IMR-90 (cell line): ENCODE results near the gene DUSP14. TPM values are rescaled to one million over a fixed set of nuclear protein-coding genes. Genes with fewer than 3 reads are reported as not detected.

Source experiments
- ATAC-seq: fragments of 200-7000 bp; cut with Tn5 transposase; 2 replicates; pipeline ENCODE4 v1.9.1; 2020; ENCODE audit warnings: low read depth, mild to moderate bottlenecking, moderate library complexity
- BruUV-seq: library from RNA; stranded (reverse); fragments of 400-500 nt; replicated peaks from 2 replicates; lab custom pipeline; 2021; lab: Mats Ljungman, UMichigan
- CTCF ChIA-PET: fragments of 300-600 bp; formaldehyde crosslinking; extraction: SDS; loops from one replicate; lab custom pipeline; 2021; ENCODE audit warnings: antibody characterized with exemption; lab: Yijun Ruan, JAX
- POLR2A ChIA-PET: fragments of 300-600 bp; sonication (Branson Sonifier 250); formaldehyde crosslinking; loops from one replicate; lab custom pipeline; 2022; ENCODE audit warnings: antibody characterized with exemption; ENCODE audit not compliant: unreplicated experiment; lab: Charles Lee
- DNase-seq: peaks from one replicate; pipeline ENCODE4 v3.0.0; 2013
- H2AFZ ChIP-seq: replicated peaks from 2 replicates; pipeline ENCODE3; 2013; ENCODE audit warnings: low read length, mild to moderate bottlenecking; ENCODE audit not compliant: poor library complexity
- H2AK5ac ChIP-seq: 2 replicates; pipeline ENCODE4 v1.6.1; 2013; ENCODE audit warnings: low read depth, low read length, inconsistent platforms
- H2AK9ac ChIP-seq: replicated peaks from 2 replicates; pipeline ENCODE3; 2013; ENCODE audit warnings: mild to moderate bottlenecking, low read depth, low read length, moderate library complexity; ENCODE audit not compliant: poor library complexity
- H2BK120ac ChIP-seq: 2 replicates; pipeline ENCODE4 v1.6.1; 2013; ENCODE audit warnings: low read depth, low read length, inconsistent platforms
- H2BK15ac ChIP-seq: 3 replicates; pipeline ENCODE4 v1.6.1; 2013; ENCODE audit warnings: low read depth, low read length, inconsistent platforms
- H2BK20ac ChIP-seq: 2 replicates; pipeline ENCODE4 v1.6.1; 2013; ENCODE audit warnings: low read depth, mild to moderate bottlenecking, inconsistent platforms, low read length, moderate library complexity
- H2BK5ac ChIP-seq: 2 replicates; pipeline ENCODE4 v1.6.1; 2013; ENCODE audit warnings: mild to moderate bottlenecking, low read depth, low read length, inconsistent platforms; ENCODE audit not compliant: poor library complexity, severe bottlenecking
- H3K14ac ChIP-seq: replicated peaks from 2 replicates; pipeline ENCODE4 v1.6.1; 2013; ENCODE audit warnings: low read depth, low read length, inconsistent platforms
- H3K18ac ChIP-seq: 2 replicates; pipeline ENCODE4 v1.6.1; 2013; ENCODE audit warnings: low read depth, low read length, control low read depth
- H3K23ac ChIP-seq: 2 replicates; pipeline ENCODE4 v1.6.1; 2013; ENCODE audit warnings: low read depth, low read length, inconsistent platforms
- H3K27ac ChIP-seq: 2 replicates; pipeline ENCODE4 v1.5.1; 2013; ENCODE audit warnings: mild to moderate bottlenecking, control low read depth, low read length; ENCODE audit not compliant: insufficient read depth
- H3K27me3 ChIP-seq: 2 replicates; pipeline ENCODE4 v1.6.1; 2013; ENCODE audit warnings: low read length; ENCODE audit not compliant: control insufficient read depth, insufficient read depth
- H3K36me3 ChIP-seq: 2 replicates; pipeline ENCODE4 v1.6.1; 2013; ENCODE audit warnings: low read length, mixed read lengths; ENCODE audit not compliant: control insufficient read depth, insufficient read depth
- H3K4ac ChIP-seq: 2 replicates; pipeline ENCODE4 v1.6.1; 2013; ENCODE audit warnings: low read depth, low read length, inconsistent platforms
- H3K4me1 ChIP-seq: 2 replicates; pipeline ENCODE4 v1.6.1; 2013; ENCODE audit warnings: low read length, mixed read lengths; ENCODE audit not compliant: control insufficient read depth, insufficient read depth
- H3K4me2 ChIP-seq: 2 replicates; pipeline ENCODE4 v1.6.1; 2013; ENCODE audit warnings: low read depth, mild to moderate bottlenecking, control low read depth, low read length, moderate library complexity
- H3K4me3 ChIP-seq: 2 replicates; pipeline ENCODE4 v1.5.1; 2013; ENCODE audit warnings: low read depth, mild to moderate bottlenecking, control low read depth, low read length, moderate library complexity; ENCODE audit not compliant: insufficient read depth
- H3K56ac ChIP-seq: 2 replicates; pipeline ENCODE4 v1.6.1; 2013; ENCODE audit warnings: low read length, inconsistent platforms; ENCODE audit not compliant: insufficient read depth; ENCODE audit errors: extremely low read depth
- H3K79me1 ChIP-seq, 2 experiments: 2 replicates each; pipeline ENCODE4 v1.6.1; 2013; ENCODE audit warnings: low read length in 2 of 2, inconsistent platforms in 1 of 2, low read depth in 1 of 2
- H3K9ac ChIP-seq: 2 replicates; pipeline ENCODE4 v1.6.1; 2013; ENCODE audit warnings: low read depth, low read length, control low read depth
- H3K9me1 ChIP-seq: 2 replicates; pipeline ENCODE4 v1.6.1; 2013; ENCODE audit warnings: low read length, inconsistent platforms; ENCODE audit not compliant: insufficient read depth
- H3K9me3 ChIP-seq: 2 replicates; pipeline ENCODE4 v1.6.1; 2013; ENCODE audit warnings: low read length; ENCODE audit not compliant: control insufficient read depth, insufficient read depth
- H4K20me1 ChIP-seq: 2 replicates; pipeline ENCODE4 v1.6.1; 2013; ENCODE audit warnings: low read length, inconsistent platforms; ENCODE audit not compliant: insufficient read depth
- H4K5ac ChIP-seq: 2 replicates; pipeline ENCODE4 v1.6.1; 2013; ENCODE audit warnings: mild to moderate bottlenecking, low read depth, low read length, control low read depth
- H4K8ac ChIP-seq, 2 experiments: 2 replicates each; pipeline ENCODE4 v1.6.1; 2013; ENCODE audit warnings: low read depth in 2 of 2, low read length in 2 of 2, control low read depth in 1 of 2, inconsistent platforms in 1 of 2
- H4K91ac ChIP-seq: 2 replicates; pipeline ENCODE4 v1.6.1; 2013; ENCODE audit warnings: low read depth, low read length, inconsistent platforms; ENCODE audit not compliant: insufficient read depth
- BHLHE40 ChIP-seq: fragments of 150-350 bp; IDR thresholded peaks from 2 replicates; pipeline ENCODE4 v1.6.1; 2016; ENCODE audit warnings: mild to moderate bottlenecking, low read depth, low read length
- CHD1 ChIP-seq: IDR thresholded peaks from 2 replicates; pipeline ENCODE4 v1.6.1; 2012; ENCODE audit warnings: low read depth, low read length, improper control_type of control experiment
- MAFK ChIP-seq: IDR thresholded peaks from 2 replicates; pipeline ENCODE4 v1.6.1; 2012; ENCODE audit warnings: low read depth, low read length, improper control_type of control experiment
- MXI1 ChIP-seq: IDR thresholded peaks from 2 replicates; pipeline ENCODE4 v1.6.1; 2012; ENCODE audit warnings: low read depth, mild to moderate bottlenecking, low read length, moderate library complexity, borderline replicate concordance
- NFE2L2 ChIP-seq: fragments of 150-350 bp; IDR thresholded peaks from 2 replicates; pipeline ENCODE4 v1.6.1; 2016; ENCODE audit warnings: low read depth, mild to moderate bottlenecking, low read length
- RFX5 ChIP-seq: IDR thresholded peaks from 2 replicates; pipeline ENCODE4 v1.8.0; 2012; ENCODE audit warnings: low read depth, mild to moderate bottlenecking, low read length, moderate library complexity
- SMC3 ChIP-seq: fragments of 150-350 bp; IDR thresholded peaks from 2 replicates; pipeline ENCODE4 v1.6.1; 2016; ENCODE audit warnings: low read depth, mild to moderate bottlenecking, antibody characterized with exemption, low read length, moderate library complexity
- WGBS, 2 experiments: methylation state at CpG; one replicate each; pipeline versions ENCODE4 v1.1.5 to v1.1.7; 2013; ENCODE audit warnings: missing lambda C conversion rate in 2 of 2; ENCODE audit not compliant: insufficient read length in 1 of 2; ENCODE audit errors: extremely low coverage in 2 of 2; 5-methylcytosine and 5-hydroxymethylcytosine counted together
- dilution Hi-C: fragments of 300-500 bp; cut with HindIII; formaldehyde crosslinking; loops from one replicate; pipeline ENCODE4 v1.14.3; 2018; ENCODE audit warnings: low sequenced_read_pairs; ENCODE audit not compliant: unreplicated experiment
- in situ Hi-C: fragments of 300-500 bp; cut with MboI; formaldehyde crosslinking; loops from 3 replicates; pipeline ENCODE4 v1.14.3; 2019; ENCODE audit warnings: low sequenced_read_pairs, inconsistent platforms, mixed read lengths
- intact Hi-C: fragments of 100-400 bp; cut with micrococcal nuclease; formaldehyde crosslinking; loops from 2 replicates; pipeline ENCODE4 v1.10.0; 2022
- polyA plus RNA-seq, 3 experiments: library from polyadenylated mRNA; depleted of rRNA; stranded (reverse); fragments of >200 nt; gene quantifications; 2 replicates each; pipeline ENCODE4 v1.2.3, GENCODE V29; 2012; ENCODE audit warnings: low replicate concordance in 1 of 3
- total RNA-seq: library from RNA; depleted of rRNA; stranded (reverse); fragments of >200 nt; gene quantifications from 2 replicates; pipeline ENCODE4 v1.2.3, GENCODE V29; 2012
- TF ChIP-seq, protein P1 (sequence below): fragments of 150-350 bp; IDR thresholded peaks from 2 replicates; pipeline ENCODE4 v1.6.1; 2017; ENCODE audit warnings: mild to moderate bottlenecking, antibody characterized with exemption, low read length, low read depth

Gene DUSP14
- total and polyA plus RNA-seq, 2 of the 4 experiments (the other 2 are of a cell fraction) = 97.5 to 127 TPM

DNA sequence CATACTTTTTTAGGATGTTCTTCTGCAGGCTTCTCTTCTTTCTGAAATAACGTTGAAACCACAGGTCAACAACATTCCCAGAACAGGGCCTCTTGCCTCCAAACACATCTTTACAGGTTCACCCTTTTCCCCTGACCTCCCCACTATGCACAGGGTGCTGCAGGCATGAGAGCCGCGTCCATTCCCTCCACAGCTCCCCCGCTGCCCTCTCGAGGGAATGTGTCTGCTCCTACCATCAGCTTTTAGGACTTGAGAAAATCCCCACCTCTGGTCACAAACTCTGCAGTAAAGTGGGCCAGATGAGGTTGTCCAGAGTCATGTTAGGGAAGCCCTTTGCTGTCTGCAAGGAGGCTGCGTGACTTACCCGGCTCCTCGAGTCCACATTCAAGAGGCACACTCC, 30.5 kb downstream of the DUSP14 start:
- Histone ChIP-seq H2BK15ac (no peak overlapping the region), H3K4ac (no peak overlapping the region), H2BK120ac (no peak overlapping the region), H2AFZ (no peak overlapping the region), H3K23ac (no peak overlapping the region), H3K56ac (no peak overlapping the region), H3K9me3 (no peaks in the 10 kb centered on the region), H3K4me2 (no peak overlapping the region), H3K18ac (no peak overlapping the region), H3K4me1 (peaks cover 19% of the 10 kb centered on the region), H3K4me3 (no peak overlapping the region), H4K20me1 (peaks cover 21% of the 10 kb centered on the region; the same call in 1 of the 2 replicates), H3K9ac (no peak overlapping the region), H4K8ac (no peak overlapping the region), H2AK5ac (no peak overlapping the region), H3K79me1 (peaks cover 5 to 59% of the 10 kb centered on the region in 2 experiments), H2AK9ac (no peak overlapping the region), H3K14ac (no peak overlapping the region; the same call in 1 of the 2 replicates), H2BK5ac (no peak overlapping the region), H3K27me3 (no peaks in the 10 kb centered on the region), H3K27ac (no peak overlapping the region), H3K36me3 (peaks cover 32% of the 10 kb centered on the region), H4K91ac (no peak overlapping the region; the same call in 1 of the 2 replicates), H2BK20ac (no peak overlapping the region), H3K9me1 (peaks cover 29% of the 10 kb centered on the region), H4K5ac (no peak overlapping the region)
- ATAC-seq (no peak), DNase-seq (no peak)
- in situ Hi-C loops = no loop called here
- intact Hi-C loops = no loop called here
- 100% methylated on average over 3 of the region's 8 CpGs; no CpG with 5 or more reads in 1 of the 2 experiments for WGBS, 2 experiments
- ChIA-PET POLR2A (no interaction called here), CTCF (no interaction called here)
- dilution Hi-C loops = no loop called here
- BruUV-seq = no TSS peak
- TF ChIP-seq, protein P1, sequence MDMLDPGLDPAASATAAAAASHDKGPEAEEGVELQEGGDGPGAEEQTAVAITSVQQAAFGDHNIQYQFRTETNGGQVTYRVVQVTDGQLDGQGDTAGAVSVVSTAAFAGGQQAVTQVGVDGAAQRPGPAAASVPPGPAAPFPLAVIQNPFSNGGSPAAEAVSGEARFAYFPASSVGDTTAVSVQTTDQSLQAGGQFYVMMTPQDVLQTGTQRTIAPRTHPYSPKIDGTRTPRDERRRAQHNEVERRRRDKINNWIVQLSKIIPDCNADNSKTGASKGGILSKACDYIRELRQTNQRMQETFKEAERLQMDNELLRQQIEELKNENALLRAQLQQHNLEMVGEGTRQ = no peak
- TF ChIP-seq MAFK (no peak), RFX5 (no peak), MXI1 (no peak), BHLHE40 (no peak), SMC3 (no peak), NFE2L2 (no peak), CHD1 (no peak)
